NB4 (cell line): ENCODE data around the gene PPIA.
"Not testable (repeated sequence)": the region's sequence is repeated elsewhere in the genome, so short reads cannot be mapped to it uniquely, and the experiment has no call there.

Source experiments
- DNase-seq: peaks from one replicate; pipeline ENCODE4 v3.0.0; 2010; ENCODE audit warnings: low read depth
- H3K4me3 ChIP-seq: one replicate; pipeline ENCODE4 v1.5.1; 2011; ENCODE audit warnings: mild to moderate bottlenecking, low read depth, low read length, moderate library complexity
- MYC ChIP-seq: IDR thresholded peaks from 2 replicates; pipeline ENCODE4 v1.6.1; 2011; ENCODE audit warnings: low read depth, low read length
- POLR2A ChIP-seq: IDR thresholded peaks from 2 replicates; pipeline ENCODE4 v1.6.1; 2011; ENCODE audit warnings: mild to moderate bottlenecking; ENCODE audit not compliant: insufficient read length; ENCODE audit errors: extremely low read depth
- TF ChIP-seq, protein P1 (sequence below): IDR thresholded peaks from one replicate; pipeline ENCODE4 v1.5.1; 2012; ENCODE audit warnings: low read depth, low read length
- TF ChIP-seq, protein P2 (sequence below): IDR thresholded peaks from 2 replicates; pipeline ENCODE4 v1.6.1; 2011; ENCODE audit warnings: low read depth, low read length

The PPIA gene

DNA sequence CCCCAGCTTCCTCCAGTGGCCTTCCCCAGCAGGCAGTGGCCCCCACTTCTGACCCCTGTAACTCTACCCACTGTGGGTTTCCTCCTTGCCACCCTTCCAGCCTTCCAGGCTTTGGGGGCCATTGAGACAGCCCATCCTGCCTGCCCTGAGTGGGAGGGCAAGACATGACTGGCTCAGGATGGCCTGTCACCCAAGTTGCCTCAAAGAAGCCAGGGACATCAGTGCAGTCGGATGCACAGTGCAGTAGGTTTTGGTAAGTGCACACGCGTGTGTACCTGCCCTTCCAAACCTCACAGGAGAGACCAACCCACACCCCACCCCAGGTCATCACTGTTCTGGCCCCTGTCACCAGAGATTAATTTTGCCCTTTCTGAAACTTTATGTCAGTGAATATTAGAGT is 25.1 kb upstream of the PPIA start:
- no peak for TF ChIP-seq MYC
- no peak for DNase-seq
- H3K4me3 ChIP-seq, result no peak overlapping the region

DNA sequence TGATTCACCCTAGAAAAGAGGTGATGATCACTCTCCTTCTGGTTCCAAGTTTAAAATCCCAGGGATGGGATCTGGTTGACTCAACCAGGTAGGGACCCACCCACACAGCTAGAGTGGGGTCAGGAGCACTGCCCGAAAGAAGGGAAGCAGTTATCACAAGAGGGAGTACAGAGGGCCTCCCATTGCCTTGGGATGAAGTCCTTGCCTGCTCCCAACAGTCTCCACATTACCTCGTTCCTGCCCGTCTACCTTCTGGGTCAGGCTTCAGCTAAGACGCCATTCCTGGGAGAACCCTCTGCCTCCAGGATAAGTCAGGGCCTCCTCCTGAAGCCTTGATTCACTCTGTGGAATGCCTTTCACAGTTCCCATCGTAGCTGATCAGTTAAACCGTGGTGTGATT is 24.0 kb upstream of the PPIA start:
- no peak overlapping the region for H3K4me3 ChIP-seq
- TF ChIP-seq POLR2A, result no peak
- TF ChIP-seq, protein P1, sequence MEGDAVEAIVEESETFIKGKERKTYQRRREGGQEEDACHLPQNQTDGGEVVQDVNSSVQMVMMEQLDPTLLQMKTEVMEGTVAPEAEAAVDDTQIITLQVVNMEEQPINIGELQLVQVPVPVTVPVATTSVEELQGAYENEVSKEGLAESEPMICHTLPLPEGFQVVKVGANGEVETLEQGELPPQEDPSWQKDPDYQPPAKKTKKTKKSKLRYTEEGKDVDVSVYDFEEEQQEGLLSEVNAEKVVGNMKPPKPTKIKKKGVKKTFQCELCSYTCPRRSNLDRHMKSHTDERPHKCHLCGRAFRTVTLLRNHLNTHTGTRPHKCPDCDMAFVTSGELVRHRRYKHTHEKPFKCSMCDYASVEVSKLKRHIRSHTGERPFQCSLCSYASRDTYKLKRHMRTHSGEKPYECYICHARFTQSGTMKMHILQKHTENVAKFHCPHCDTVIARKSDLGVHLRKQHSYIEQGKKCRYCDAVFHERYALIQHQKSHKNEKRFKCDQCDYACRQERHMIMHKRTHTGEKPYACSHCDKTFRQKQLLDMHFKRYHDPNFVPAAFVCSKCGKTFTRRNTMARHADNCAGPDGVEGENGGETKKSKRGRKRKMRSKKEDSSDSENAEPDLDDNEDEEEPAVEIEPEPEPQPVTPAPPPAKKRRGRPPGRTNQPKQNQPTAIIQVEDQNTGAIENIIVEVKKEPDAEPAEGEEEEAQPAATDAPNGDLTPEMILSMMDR, result no peak
- TF ChIP-seq MYC, result no peak
- TF ChIP-seq, protein P2, sequence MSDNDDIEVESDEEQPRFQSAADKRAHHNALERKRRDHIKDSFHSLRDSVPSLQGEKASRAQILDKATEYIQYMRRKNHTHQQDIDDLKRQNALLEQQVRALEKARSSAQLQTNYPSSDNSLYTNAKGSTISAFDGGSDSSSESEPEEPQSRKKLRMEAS, result no peak
- no peak for DNase-seq

DNA sequence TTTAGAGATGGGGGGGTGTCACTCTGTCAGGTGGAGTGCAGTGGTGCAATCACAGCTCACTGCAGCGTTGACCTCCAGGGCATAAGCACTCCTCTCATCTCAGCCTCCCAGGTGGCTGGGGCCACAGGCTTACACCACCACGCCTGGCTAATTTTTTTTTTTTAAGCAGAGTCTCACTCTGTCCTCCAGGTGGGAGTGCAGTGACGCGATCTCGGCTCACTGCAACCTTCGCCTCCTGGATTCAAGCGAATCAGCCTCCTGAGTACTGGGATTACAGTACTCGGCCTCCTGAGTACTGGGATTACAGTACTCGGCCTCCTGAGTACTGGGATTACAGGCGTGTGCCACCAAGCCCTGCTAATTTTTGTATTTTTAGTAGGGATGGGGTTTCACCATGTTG is 23.6 kb upstream of the PPIA start:
- H3K4me3 ChIP-seq, result no peak overlapping the region
- TF ChIP-seq POLR2A (no peak), MYC (no peak)
- TF ChIP-seq, protein P2, result no peak
- TF ChIP-seq, protein P1, result no peak
- no peak for DNase-seq

DNA sequence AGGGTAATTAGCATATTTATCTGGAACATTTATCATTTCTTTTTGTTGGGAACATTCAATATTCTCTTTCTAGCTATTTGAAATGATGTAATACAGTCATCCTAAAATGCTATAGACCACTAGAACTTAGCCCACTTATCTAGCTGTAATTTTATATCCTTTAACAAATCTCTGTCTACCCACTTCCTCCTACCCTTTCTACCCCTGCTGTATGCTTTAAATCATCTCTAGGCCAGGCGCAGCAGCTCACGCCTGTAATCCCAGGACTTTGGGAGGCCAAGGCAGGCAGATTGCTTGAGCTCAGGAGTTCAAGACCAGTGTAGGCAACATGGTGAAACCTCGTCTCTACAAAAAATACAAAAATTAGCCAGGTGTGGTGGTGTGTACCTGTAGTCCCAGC is 22.0 kb upstream of the PPIA start:
- H3K4me3 ChIP-seq, DNase-seq: not testable (repeated sequence)

DNA sequence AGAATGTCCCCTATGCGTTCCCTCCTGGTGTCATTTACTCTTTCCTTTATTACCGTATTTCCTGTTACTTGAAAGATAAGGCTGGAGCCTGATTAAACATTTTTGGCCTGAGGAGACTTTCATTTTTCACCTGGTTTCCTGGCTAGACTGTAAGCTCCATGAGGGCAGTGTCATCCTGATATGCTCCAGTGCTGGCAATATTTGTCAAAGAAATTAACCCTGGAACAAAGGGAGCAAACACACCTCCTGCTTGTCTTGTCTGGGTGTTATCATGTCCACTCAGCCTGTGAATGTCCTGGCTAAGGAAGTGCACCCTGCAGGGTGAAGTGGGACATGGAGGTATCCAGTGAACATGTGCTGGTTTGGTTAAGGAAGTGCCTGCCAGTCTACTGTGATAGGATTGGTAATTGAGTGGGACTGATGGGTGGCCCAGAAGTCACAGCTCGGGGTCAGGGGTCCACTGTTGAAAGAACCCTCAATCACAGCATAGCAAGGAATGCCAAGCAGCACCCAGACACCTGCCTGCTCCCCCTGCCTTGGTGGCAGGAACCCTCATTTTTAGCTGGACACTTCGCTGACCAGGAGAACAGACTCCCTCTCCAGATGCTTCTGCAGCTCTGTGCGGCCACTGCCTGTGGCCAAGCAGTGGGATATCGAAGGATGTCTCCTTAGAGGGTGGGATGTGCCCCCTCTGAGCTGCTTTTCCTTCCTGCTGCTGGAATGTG is 20.9 kb upstream of the PPIA start:
- TF ChIP-seq, protein P2, result no peak
- no peak for DNase-seq
- H3K4me3 ChIP-seq, result no peak overlapping the region

DNA sequence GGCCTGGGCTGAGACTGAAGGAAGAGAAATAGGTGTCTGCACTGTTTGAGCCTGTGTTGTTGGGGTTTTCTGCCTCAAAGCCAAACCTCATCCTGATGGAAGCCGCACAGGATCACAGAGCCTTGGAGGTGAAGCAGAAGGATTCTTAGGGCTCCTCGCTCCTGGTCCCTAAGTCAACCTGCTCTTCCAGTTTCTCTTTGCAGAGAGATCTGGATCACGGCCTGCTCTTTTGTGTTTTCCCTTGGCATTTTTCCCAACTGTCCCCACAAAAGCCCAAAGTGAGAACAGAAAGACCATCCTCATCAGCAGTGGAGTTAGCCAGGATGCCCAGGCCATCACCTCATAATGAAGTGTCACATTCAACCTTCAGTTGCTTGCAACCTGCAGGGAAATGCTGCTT is 20.3 kb upstream of the PPIA start:
- no peak overlapping the region for H3K4me3 ChIP-seq
- DNase-seq, result no peak
- TF ChIP-seq, protein P1, result no peak
- TF ChIP-seq POLR2A (no peak), MYC (no peak)
- TF ChIP-seq, protein P2, result no peak

DNA sequence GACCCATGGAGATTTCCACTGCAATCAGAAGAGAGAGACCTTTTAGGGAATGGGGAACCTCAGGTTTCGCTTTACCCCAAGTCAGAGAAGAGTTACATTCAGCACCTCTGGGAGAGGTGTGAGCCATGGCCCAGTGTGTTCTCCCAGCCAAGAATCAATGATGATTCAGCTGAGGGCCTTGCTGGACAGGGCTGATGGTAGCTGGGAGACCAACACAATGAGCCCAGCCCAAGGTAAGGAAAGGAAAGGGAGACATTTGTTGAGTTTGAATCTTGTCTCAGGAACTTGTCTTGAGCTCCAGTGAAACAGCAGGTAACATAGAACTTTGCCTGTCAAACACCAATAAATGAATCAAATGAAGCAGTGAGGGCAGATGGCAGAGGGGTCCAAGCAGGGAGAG is 14.0 kb upstream of the PPIA start:
- TF ChIP-seq, protein P2, result no peak
- TF ChIP-seq POLR2A (no peak), MYC (no peak)
- TF ChIP-seq, protein P1, result no peak
- H3K4me3 ChIP-seq, result no peak overlapping the region
- DNase-seq, result no peak
